Keratinocyte (primary cell): ENCODE results near the gene PCGF3.

Experiments
- EZH2 ChIP-seq: IDR thresholded peaks from one replicate; pipeline ENCODE4 v1.6.1; 2012; ENCODE audit warnings: inconsistent platforms, mild to moderate bottlenecking, low read length, moderate library complexity
- TF ChIP-seq, protein P1 (sequence below), 3 experiments: IDR thresholded peaks in 1 of 3; conservative IDR thresholded peaks in 1 of 3; optimal IDR thresholded peaks in 1 of 3; 2 replicates in 2 of 3; 3 replicates in 1 of 3; pipeline versions ENCODE3 to v1.5.1; 2011; ENCODE audit warnings: low read length in 3 of 3, mild to moderate bottlenecking in 3 of 3, moderate library complexity in 2 of 3, control low read depth in 1 of 3, inconsistent platforms in 1 of 3; ENCODE audit not compliant: insufficient read depth in 2 of 3; ENCODE audit errors: extremely low read depth in 1 of 3

- TF ChIP-seq, protein P1, sequence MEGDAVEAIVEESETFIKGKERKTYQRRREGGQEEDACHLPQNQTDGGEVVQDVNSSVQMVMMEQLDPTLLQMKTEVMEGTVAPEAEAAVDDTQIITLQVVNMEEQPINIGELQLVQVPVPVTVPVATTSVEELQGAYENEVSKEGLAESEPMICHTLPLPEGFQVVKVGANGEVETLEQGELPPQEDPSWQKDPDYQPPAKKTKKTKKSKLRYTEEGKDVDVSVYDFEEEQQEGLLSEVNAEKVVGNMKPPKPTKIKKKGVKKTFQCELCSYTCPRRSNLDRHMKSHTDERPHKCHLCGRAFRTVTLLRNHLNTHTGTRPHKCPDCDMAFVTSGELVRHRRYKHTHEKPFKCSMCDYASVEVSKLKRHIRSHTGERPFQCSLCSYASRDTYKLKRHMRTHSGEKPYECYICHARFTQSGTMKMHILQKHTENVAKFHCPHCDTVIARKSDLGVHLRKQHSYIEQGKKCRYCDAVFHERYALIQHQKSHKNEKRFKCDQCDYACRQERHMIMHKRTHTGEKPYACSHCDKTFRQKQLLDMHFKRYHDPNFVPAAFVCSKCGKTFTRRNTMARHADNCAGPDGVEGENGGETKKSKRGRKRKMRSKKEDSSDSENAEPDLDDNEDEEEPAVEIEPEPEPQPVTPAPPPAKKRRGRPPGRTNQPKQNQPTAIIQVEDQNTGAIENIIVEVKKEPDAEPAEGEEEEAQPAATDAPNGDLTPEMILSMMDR (optimal IDR thresholded peaks at IDR 0.05 in 1 of 3, IDR thresholded peaks at IDR 0.05 in 1 of 3, conservative IDR thresholded peaks at IDR 0.05 in 1 of 3; ENCODE audit: extremely low read depth in 1 of 3, insufficient read depth in 2 of 3, low read length in 3 of 3): no peak
- no peak for TF ChIP-seq EZH2
These were observed 71.3 kb downstream of the PCGF3 start for GRCh38 chr4:776743-777441.
